SU-DHL-6 (cell line): ENCODE results near the gene CTCF.

Experiments used
- CTCF ChIP-seq: fragments of 200-600 bp; sonication (generic); IDR thresholded peaks from one replicate; pipeline ENCODE4 v1.5.1; 2017; ENCODE audit warnings: antibody characterized with exemption, mild to moderate bottlenecking, low read length, moderate library complexity; ENCODE audit not compliant: insufficient read depth, poor library complexity, severe bottlenecking
- EZH2phosphoT487 ChIP-seq: fragments of 200-600 bp; sonication (generic), shearing (Covaris generic); conservative IDR thresholded peaks from 2 replicates; pipeline ENCODE4 v1.6.1; 2018; ENCODE audit warnings: mild to moderate bottlenecking, antibody characterized with exemption, low read length, moderate library complexity, mixed read lengths

DNA sequence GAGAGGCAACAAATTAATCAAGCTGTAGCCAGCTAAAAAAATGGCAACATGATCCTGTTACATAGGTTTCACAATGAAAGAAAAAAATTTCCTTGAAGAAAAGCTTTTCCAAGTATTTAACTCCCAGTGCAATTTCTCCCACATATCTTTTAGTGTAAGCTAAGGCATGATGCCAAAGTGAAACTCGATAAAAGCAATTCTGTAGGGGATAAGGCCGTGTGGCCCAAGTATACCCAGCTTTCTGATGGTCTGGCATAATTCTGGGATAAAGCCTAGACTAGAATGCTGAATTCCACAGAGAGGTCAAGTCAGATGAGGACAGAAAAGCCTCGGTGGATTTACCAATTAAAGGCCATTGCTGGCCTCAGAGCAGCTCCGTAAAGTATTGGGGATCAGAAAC is 36.2 kb downstream of the CTCF start:
- TF ChIP-seq CTCF (no peak), EZH2phosphoT487 (no peak)
